Measurements from ENCODE around the gene HOMEZ. TPM values are rescaled to one million over a fixed set of nuclear protein-coding genes. Genes with fewer than 3 reads are reported as not detected.
A peak's percentile ranks its signal among the peaks of the same experiment; 100 is the strongest.
"Not testable (repeated sequence)": the region's sequence is repeated elsewhere in the genome, so short reads cannot be mapped to it uniquely, and the experiment has no call there.

HOMEZ gene, protein sequence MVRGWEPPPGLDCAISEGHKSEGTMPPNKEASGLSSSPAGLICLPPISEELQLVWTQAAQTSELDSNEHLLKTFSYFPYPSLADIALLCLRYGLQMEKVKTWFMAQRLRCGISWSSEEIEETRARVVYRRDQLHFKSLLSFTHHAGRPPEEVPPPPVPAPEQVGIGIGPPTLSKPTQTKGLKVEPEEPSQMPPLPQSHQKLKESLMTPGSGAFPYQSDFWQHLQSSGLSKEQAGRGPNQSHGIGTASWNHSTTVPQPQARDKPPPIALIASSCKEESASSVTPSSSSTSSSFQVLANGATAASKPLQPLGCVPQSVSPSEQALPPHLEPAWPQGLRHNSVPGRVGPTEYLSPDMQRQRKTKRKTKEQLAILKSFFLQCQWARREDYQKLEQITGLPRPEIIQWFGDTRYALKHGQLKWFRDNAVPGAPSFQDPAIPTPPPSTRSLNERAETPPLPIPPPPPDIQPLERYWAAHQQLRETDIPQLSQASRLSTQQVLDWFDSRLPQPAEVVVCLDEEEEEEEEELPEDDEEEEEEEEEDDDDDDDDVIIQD
- total RNA-seq (2014; rRNA removed) = 5.7 and 7.1 TPM in 2 replicates
- 6.1 TPM for polyA plus RNA-seq (2012)

DNA sequence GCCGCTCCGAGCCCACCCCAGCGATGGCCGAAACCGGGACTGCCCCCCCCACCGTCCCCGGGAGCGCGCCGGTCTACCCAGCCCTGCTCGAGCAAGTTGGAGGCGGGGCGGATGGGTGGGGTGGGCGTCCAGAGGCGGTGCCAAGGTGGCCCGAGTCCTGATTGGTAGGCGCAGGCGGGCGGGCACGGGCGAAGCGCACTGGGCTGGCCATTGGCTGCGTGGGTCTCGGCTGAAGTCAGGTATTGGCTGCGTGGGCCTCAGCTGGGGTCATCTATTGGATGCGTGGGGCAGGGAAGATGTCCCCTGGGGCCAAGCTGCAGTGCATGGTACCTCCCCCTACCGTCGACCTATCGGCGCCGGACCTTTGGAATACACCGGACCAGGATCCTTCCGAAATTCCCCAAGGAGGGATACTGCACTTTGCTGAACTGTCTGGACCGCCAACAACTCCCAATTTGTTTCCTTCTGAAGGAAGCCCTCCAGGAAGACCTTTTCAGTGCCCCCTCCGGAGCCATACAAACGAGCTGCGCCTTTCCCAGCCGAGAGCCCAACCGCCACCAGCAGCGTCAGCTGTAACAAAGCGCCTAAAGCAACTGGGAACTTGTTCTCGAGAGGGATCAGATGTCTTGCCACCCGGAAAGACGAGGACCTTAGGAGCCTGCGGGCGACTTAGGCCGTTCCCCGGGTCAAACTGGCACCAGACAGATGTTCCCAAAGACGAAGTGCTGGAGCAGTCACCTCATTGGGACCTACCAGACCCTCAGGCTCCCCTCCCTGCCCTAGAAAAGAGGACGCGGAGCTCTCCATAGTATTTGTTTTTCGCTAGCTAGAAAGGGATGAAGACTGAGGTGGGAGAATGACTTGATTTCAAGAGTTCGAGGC is at the start of gene HOMEZ:
Gene HOMEZ, minus strand, starts transcription at position 113 of the 882 bp plus-strand sequence. CDS start 180 bp downstream, outside the sequence.
- peak; percentile 98 for DNase-seq (ENCODE audit: low read depth)

DNA sequence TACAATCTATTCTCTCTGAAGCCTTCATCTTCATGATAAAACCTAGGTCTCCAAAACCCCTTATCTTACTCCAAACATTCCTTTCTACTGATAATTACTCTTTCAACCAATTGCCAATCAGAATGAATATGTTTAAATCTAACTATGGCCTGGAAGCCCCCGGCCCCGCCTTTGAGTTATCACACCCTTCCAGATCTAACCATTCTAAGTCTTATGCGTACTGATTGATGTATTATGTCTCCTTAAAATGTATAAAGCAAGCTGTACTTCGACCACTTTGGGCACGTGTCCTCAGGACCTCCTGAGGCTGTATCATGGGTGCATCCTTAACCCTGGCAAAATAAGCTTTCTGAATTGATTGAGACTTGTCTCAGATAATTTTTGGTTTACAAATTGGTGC is 49.7 kb upstream of the HOMEZ start:
- DNase-seq (ENCODE audit: low read depth) = no peak

DNA sequence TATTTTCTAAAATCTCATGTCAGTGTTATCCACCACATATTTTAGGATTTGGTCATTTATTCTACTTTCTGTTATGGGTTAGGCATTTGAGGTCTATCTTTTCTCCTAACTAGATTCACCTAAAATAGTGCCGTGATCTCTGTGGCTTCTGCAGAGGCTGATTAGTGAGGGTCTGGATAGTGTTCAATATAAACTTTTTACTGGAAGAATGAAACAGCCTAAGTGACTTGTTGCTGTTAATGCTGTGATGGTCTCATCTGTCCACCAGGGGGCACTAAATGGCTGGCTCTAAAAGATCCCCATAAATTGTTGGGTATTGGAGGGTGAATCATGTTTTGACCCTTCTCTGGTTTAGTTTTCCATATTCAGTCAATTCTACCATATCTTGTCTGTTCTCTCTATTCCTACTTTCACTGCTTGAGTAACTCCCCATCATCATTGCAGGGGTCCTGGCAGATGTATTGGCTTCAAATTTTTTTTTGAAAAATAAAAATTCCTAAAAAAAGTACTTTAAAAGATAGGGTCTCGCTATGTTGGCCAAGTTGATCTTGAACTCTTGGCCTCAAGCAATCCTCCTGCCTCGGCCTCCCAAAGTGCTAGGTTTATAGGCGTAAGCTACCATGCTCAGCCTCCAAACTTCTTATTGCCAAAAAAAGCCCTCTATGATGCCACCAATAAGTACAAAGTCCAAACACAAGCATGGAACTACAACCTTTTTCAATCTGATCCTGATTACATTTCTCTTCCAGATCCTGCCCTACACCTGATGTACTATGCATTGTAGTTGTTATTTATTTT is 42.2 kb upstream of the HOMEZ start:
- peak; percentile 69 for DNase-seq (ENCODE audit: low read depth)

DNA sequence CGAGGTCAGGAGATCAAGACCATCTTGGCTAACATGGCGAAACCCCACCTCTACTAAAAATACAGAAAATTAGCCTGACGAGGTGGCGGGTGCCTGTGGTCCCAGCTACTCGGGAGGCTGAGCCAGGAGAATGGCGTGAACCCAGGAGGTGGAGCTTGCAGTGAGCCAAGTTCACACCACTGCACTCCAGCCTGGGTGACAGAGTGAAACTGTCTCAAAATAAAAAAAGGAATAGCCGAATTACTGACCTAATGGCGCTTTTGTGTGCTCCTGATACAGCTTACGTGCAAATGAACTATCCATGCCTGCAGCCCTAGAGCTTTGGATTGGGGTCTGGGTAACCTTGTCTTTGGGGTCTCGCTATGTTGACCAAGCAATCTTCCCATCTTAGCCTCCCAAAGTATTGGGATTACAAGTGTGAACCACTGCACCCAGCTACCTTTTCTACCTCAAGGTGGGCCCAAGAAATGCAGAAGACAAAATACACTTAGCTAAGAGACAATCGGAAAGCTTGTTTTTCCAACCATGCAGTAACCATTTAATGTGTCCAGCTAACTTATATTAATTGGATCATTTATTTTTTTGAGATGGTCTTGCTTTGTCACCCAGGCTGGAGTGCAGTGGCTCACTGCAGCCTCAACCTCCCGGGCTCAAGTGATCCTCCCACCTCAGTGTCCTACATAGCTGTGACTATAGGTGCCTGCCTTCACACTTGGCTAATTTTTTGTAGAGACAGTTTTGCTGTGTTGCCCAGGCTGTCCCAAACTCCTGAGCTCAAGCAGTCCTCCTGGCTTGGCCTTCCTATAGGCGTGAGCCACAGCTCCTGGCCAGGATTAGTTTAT is 40.8 kb upstream of the HOMEZ start:
- DNase-seq (ENCODE audit: low read depth) = no peak

DNA sequence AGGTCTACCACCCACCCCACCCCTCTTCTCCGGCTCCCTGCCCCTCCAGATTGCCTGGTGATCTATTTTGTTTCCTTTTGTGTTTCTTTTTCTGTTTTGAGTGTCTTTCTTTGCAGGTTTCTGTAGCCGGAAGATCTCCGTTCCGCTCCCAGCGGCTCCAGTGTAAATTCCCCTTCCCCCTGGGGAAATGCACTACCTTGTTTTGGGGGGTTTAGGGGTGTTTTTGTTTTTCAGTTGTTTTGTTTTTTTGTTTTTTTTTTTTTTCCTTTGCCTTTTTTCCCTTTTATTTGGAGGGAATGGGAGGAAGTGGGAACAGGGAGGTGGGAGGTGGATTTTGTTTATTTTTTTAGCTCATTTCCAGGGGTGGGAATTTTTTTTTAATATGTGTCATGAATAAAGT is 39.8 kb upstream of the HOMEZ start:
- DNase-seq (ENCODE audit: low read depth) = not testable (repeated sequence)

DNA sequence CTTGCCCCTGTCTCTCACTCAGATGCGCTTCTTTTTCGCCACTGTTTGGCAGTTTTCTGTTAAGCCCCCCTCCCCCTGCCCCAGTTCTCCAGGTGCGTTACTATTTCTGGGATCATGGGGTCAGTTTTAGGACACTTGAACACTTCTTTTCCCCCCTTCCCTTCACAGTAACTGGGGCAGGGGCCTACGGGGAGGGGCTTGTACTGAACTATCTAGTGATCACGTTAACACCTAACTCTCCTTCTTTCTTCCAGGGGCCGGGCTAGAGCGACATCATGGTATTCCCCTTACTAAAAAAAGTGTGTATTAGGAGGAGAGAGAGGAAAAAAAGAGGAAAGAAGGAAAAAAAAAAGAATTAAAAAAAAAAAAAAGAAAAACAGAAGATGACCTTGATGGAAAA is 39.1 kb upstream of the HOMEZ start:
- DNase-seq (ENCODE audit: low read depth) = no peak

DNA sequence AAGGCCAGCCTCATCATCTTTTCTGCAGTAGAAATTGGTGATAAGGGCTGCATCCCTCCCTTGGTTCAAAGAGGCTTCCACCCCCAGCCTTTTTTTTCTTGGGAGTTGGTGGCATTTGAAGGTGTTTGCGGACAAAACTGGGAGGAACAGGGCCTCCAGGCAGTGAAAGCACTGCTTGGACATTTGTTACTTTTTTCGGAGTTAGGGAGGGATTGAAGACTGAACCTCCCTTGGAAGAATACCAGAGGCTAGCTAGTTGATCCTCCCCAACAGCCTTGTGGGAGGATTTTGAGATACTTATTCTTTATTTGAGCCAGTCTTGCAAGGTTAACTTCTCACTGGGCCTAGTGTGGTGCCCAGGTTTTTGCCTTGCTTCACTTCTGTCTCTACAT is 38.5 kb upstream of the HOMEZ start:
- no peak for DNase-seq (ENCODE audit: low read depth)

DNA sequence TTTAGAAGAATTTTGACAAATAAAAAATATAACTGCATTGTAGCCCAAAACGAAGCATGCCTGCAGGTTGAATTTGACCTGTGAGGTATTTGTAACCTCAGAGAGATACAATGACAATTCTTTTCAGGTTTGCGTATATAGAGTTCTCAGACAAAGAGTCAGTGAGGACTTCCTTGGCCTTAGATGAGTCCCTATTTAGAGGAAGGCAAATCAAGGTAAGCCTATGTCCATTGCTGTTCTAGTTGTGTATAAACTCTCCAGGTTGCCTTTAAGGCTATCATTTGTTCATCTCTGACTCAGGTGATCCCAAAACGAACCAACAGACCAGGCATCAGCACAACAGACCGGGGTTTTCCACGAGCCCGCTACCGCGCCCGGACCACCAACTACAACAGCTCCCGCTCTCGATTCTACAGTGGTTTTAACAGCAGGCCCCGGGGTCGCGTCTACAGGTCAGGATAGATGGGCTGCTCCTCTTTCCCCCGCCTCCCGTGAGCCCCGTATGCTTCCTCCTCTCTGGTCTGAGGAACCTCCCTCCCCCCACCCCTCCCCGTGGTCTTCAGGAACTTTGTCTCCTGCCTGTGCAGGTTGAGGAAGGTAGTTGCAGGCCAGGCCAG is 38.0 kb upstream of the HOMEZ start:
- DNase-seq (ENCODE audit: low read depth) = no peak

DNA sequence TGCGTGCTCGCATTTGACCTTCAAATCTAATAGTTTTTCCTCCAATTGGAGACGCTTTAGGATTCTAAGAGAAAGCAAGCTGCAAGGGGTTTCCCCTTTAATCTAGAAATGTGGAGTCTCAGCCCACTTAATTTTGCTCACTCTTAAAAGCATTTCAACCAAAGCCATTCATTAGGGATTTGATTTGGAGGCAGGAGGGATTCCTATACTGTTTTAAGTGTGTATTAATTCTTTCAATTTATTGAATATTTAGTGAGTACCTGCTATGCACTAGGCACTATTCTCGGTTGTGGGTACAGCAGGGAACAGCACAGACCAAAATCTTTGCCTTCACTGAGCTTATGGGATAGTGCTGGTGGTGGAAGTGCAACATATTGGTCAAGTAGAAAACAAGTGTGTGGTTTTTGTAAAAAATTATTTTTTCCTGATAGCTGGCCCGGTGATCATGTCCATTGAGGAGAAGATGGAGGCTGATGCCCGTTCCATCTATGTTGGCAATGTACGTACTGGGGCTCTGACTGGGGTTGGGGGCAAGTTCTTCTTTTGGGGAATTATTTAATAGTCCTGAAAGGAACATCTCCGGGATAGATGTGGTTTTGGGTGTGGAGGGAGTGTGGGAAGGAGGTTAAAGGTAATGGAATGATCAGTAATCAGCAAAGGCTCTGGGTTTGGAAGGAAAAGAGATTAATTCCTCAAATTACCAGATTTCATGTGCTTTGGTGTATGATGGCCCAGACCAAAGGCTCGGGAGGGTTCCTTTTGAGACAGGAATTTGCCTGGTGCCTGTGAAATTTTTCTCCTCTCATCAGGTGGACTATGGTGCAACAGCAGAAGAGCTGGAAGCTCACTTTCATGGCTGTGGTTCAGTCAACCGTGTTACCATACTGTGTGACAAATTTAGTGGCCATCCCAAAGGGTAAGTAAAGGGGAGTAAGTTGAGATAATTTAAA is 36.9 kb upstream of the HOMEZ start:
- no peak for DNase-seq (ENCODE audit: low read depth)

DNA sequence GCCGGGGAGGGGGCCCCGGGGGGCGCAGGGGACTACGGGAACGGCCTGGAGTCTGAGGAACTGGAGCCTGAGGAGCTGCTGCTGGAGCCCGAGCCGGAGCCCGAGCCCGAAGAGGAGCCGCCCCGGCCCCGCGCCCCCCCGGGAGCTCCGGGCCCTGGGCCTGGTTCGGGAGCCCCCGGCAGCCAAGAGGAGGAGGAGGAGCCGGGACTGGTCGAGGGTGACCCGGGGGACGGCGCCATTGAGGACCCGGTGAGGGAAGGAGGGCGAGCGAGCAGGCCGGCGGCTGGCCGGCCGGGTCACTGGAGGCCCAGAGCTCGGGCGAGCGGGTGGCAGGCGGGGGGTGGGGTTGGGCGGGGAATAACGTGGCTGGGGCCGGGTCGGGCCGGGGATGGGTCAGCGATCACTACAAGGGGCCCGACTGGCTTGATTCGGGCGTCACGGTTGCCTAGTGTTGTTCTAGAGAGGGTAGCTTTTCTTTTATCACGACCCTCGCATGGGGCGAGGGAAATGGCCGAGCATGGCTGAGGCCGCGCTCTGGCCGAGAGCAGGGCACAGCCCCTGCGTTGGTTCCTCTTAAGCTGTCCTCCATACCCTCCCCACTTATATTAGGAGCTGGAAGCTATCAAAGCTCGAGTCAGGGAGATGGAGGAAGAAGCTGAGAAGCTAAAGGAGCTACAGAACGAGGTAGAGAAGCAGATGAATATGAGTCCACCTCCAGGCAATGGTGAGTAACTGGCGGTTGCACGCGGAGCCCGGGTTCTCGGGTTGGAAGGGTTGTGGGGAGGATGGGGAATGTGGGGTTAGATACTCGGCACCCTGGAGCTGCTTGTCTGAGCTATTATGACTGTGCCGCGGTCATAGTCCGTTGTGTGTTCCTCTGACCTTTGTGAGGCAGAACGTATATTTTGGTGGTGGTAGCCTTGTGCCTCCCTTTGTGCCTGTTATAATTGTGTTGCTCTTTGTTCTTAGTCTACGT is 35.9 kb upstream of the HOMEZ start:
- peak; percentile 66 for DNase-seq (ENCODE audit: low read depth)

DNA sequence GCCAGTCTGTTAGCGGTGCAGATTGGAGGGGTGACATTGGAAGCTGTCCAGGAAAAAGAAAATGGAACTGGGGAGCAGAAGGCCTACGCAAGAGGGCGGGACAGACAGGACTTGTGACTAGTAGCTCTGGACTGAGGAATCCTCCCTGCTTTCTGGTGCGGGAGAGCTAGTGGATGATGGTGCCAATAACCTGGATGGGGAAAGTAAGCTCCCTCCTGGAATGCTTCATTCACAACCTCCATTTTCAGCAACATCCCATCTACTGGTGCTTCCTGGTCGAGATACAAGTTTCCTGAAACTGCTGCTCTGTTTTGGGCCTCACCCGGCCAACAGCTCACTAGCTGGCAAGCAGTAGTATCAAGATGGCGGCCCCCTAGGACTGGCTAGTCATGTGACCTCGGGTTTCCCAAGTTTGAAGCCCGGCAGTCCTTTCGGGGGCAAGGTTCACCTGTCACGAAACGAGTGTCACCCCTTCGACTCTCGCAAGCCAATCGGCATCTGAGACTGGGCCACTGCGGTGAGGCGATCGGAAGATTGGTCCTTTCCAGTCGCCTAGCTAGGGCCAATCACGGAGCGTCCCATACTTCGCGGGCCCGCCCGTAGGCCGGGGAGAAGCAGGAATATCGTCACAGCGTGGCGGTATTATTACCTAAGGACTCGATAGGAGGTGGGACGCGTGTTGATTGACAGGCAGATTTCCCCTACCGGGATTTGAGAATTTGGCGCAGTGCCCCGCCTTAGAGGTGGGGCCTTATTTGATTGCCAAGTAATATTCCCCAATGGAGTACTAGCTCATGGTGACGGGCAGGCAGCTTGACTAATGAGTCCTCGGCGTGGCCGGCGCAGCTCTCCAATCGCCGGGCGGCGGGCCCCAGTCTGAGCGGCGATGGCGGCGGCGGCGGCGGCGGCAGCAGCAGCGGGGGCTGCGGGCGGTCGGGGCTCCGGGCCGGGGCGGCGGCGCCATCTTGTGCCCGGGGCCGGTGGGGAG is 34.9 kb upstream of the HOMEZ start, which contains the start of gene PABPN1:
Gene PABPN1, plus strand, starts transcription at position 874 of the 988 bp plus-strand sequence. Its CDS starts 13 bp downstream, at position 887.
- DNase-seq (ENCODE audit: low read depth) = peak; percentile 100

DNA sequence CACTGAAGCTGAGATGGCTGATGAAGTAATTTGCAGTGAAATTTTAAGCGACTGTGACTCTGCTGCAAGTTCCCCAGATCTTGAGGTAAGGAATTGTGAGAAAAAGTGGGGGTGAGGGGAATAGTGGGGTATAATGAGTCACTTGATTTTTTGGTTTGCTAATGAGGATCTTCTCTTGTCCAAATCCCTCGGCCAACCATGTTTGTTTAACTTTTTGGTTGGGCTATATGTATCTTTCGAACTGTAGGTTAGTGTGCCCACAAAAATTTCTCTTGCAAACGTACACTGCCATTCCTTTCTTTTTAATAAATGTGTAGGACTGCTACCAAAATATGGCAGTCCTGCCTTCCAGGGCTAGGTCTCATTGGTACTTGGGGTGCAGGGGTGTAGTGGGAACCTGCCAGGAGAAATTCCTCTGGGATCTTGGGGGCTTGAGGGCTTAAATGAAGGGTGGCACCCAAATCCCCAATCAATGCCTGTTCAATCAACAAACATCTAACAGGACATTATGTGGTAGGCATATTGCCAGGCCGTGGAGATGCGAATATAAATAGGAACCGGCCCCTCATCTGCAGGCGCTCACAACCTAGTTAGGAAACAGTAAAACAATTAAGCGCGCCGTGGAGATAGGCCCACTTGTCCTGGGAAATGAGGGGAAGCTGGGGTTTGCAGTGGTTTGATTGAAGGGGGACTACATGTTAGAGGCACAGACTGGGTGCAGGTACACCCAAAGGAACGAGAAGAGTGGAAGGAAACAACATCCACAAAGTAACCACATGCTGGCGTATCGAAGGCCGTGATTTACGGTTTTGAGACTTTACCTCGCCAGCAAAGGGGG is 34.0 kb upstream of the HOMEZ start:
- DNase-seq (ENCODE audit: low read depth) = no peak

DNA sequence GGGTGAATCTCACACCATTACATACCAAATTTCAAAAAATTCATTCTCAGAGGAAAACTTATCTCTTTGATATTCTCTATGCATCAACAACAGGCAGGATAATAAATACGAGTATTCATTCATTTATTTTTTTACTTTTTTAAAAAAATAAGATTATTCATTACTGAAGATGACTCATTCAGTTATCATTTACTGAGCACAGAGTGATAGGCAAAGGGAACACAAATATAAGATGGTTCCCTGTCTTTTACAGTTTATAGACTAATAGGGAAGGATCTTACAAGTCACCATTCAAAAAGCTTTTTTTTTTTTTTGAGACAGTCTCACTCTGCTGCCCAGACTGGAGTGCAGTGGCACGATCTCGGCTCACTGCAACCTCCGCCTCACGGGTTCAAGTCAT is 30.4 kb upstream of the HOMEZ start:
- DNase-seq (ENCODE audit: low read depth) = no peak

DNA sequence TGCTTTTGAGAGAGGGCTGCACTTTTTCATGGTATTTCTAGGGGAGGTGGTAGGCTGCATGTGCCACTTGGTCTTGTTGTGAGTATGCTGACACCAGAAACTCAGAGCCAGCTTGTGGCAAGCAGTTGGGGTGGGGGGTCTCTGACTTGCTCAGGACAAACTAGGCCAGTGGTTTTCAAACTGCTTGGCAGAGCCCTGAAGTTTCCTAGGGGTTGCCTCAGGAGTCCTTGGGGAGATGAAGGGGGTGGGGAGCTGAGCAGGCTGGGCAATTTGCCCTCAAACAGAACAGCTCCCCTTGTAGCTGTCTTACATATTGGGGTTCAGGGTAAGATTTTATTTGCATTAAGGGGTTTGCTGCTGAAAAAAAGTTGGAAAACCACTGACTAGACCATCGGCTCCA is 24.6 kb upstream of the HOMEZ start:
- DNase-seq (ENCODE audit: low read depth) = no peak

DNA sequence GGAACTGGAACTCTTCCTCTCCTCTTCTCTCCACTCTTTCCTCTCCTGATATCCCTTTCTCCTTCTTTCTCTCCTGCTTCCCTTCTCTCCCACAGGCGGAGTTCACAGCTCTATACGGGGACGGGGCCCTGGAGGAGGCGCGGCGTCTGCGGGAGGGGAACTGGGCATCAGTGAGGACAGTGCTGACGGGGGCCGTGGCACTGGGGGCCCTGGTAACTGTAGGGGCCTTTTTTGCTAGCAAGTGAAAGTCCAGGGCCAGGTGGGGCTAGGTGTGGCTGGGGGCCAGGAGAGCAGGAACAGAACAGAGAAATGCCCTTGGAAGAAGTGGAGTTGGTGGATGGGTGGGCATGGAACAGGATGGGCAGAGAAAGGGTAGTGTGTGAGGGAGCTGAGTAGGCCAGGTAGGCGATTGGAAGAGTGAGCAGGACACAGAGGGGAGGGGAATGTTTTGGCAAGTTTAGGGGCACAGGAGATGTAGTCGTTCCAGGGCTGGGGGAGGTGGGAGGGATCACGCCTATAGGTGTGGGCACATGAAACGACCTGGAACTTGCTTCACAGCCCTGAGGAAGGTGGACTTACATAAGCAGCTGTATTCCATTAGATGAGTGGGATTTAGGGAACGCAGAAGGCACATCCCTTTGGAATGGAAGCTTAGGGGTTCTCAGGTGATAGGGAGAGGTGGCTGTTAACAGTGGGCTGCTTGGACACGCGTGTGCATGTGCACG is 23.0 kb upstream of the HOMEZ start:
- no peak for DNase-seq (ENCODE audit: low read depth)
